ENCODE measurements around the gene CTNND2.

CTNND2 gene

GRCh38 chr5:11531811-11532555 is 372.3 kb downstream of the CTNND2 start:
- H3F3A ChIP-seq (ENCODE audit: control insufficient read depth, insufficient read depth), result no peaks in the 10 kb centered on the region

DNA sequence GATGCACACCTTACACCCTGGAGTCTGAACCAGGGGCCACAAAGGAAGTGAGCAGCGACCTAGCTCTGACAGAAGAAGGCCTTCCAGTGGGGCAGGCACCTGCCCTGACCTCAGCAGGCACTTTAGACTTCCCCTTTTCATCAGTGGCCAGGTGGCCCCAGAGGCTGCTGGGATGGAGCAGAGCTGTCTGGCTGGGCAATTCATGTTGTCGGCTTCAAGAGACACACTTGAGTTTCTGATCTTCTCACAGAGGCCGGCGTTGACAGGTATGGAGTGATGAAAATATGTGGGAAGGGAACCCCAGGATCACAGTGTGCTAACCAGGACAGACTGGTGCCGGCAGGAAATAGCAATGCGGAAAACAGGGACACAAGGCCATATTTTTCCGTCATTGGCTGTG is 375.5 kb downstream of the CTNND2 start:
- H3F3A ChIP-seq (ENCODE audit: control insufficient read depth, insufficient read depth), result no peaks in the 10 kb centered on the region
- H3K36me3 ChIP-seq (ENCODE audit: control insufficient read depth, low read length), result no peaks in the 10 kb centered on the region
- no peak overlapping the region for H3K27ac ChIP-seq (ENCODE audit: low read depth, low read length)
- no peaks in the 10 kb centered on the region for H4K20me1 ChIP-seq (ENCODE audit: control insufficient read depth, insufficient read depth, low read depth, low read length)
- H3K4me2 ChIP-seq (ENCODE audit: low read length), result no peak overlapping the region
- H3K27me3 ChIP-seq (ENCODE audit: control insufficient read depth, low read length), result no peaks in the 10 kb centered on the region
- H3K9me3 ChIP-seq (ENCODE audit: control insufficient read depth, insufficient read depth, low read length), result no peaks in the 10 kb centered on the region
- no peak for TF ChIP-seq EZH2phosphoT487 (IDR thresholded peaks at IDR 0.05; ENCODE audit: borderline replicate concordance, low read length)
- TF ChIP-seq CTCF (IDR thresholded peaks at IDR 0.05; ENCODE audit: low read depth, low read length, poor library complexity, severe bottlenecking), result no peak
- H3K4me1 ChIP-seq (ENCODE audit: control insufficient read depth, low read length), result no peaks in the 10 kb centered on the region
- no peak overlapping the region for H3K4me3 ChIP-seq (ENCODE audit: low read length)
- no peaks in the 10 kb centered on the region for H3K79me2 ChIP-seq (ENCODE audit: control insufficient read depth, low read length)
- H3K9me2 ChIP-seq (replicated peaks; ENCODE audit: control insufficient read depth, low read length), result no peaks in the 10 kb centered on the region

More at GRCh38 chr5:11531811-11532555, 372.3 kb downstream of the CTNND2 start:
- no peaks in the 10 kb centered on the region for H4K20me1 ChIP-seq (ENCODE audit: control insufficient read depth, insufficient read depth, low read depth, low read length)
- H3K36me3 ChIP-seq (ENCODE audit: control insufficient read depth, low read length), result no peaks in the 10 kb centered on the region
- TF ChIP-seq CTCF (IDR thresholded peaks at IDR 0.05; ENCODE audit: low read depth, low read length, poor library complexity, severe bottlenecking), result no peak
- TF ChIP-seq EZH2phosphoT487 (IDR thresholded peaks at IDR 0.05; ENCODE audit: borderline replicate concordance, low read length), result no peak
- H3K79me2 ChIP-seq (ENCODE audit: control insufficient read depth, low read length), result no peaks in the 10 kb centered on the region
- H3K9me2 ChIP-seq (replicated peaks; ENCODE audit: control insufficient read depth, low read length), result no peaks in the 10 kb centered on the region
- H3K4me2 ChIP-seq (ENCODE audit: low read length), result no peak overlapping the region
- H3K4me1 ChIP-seq (ENCODE audit: control insufficient read depth, low read length), result no peaks in the 10 kb centered on the region
- H3K4me3 ChIP-seq (ENCODE audit: low read length), result no peak overlapping the region
- no peaks in the 10 kb centered on the region for H3K9me3 ChIP-seq (ENCODE audit: control insufficient read depth, insufficient read depth, low read length)
- H3K27me3 ChIP-seq (ENCODE audit: control insufficient read depth, low read length), result no peaks in the 10 kb centered on the region
- H3K27ac ChIP-seq (ENCODE audit: low read depth, low read length), result no peak overlapping the region

GRCh38 chr5:11527652-11528349 is 376.4 kb downstream of the CTNND2 start:
- H3K27ac ChIP-seq (ENCODE audit: low read depth, low read length), result no peak overlapping the region
- H3K4me3 ChIP-seq (ENCODE audit: low read length), result no peak overlapping the region
- H3K27me3 ChIP-seq (ENCODE audit: control insufficient read depth, low read length), result no peaks in the 10 kb centered on the region
- no peaks in the 10 kb centered on the region for H4K20me1 ChIP-seq (ENCODE audit: control insufficient read depth, insufficient read depth, low read depth, low read length)
- no peak overlapping the region for H3K4me2 ChIP-seq (ENCODE audit: low read length)
- no peaks in the 10 kb centered on the region for H3F3A ChIP-seq (ENCODE audit: control insufficient read depth, insufficient read depth)
- TF ChIP-seq CTCF (IDR thresholded peaks at IDR 0.05; ENCODE audit: low read depth, low read length, poor library complexity, severe bottlenecking), result no peak
- no peak for TF ChIP-seq EZH2phosphoT487 (IDR thresholded peaks at IDR 0.05; ENCODE audit: borderline replicate concordance, low read length)
- H3K36me3 ChIP-seq (ENCODE audit: control insufficient read depth, low read length), result no peaks in the 10 kb centered on the region
- H3K9me3 ChIP-seq (ENCODE audit: control insufficient read depth, insufficient read depth, low read length), result no peaks in the 10 kb centered on the region
- no peaks in the 10 kb centered on the region for H3K9me2 ChIP-seq (replicated peaks; ENCODE audit: control insufficient read depth, low read length)
- H3K79me2 ChIP-seq (ENCODE audit: control insufficient read depth, low read length), result no peaks in the 10 kb centered on the region
- no peaks in the 10 kb centered on the region for H3K4me1 ChIP-seq (ENCODE audit: control insufficient read depth, low read length)

Data from DOHH2 (cell line).